HG03460 (cell line): ENCODE results near the gene ARHGEF16.

Source experiments
- ATAC-seq: cut with Tn5 transposase; IDR thresholded peaks from one replicate; pipeline ENCODE4 v1.9.1; 2021; ENCODE audit not compliant: unreplicated experiment

The ARHGEF16 gene

GRCh38 chr1:3455670-3456448 lies 1.4 kb downstream of the ARHGEF16 start:
- no peak for ATAC-seq

- ATAC-seq, result no peak
Measured at GRCh38 chr1:3456449-3456963, 2.0 kb downstream of the ARHGEF16 start.

- no peak for ATAC-seq
Measured at GRCh38 chr1:3456964-3457909, 2.8 kb downstream of the ARHGEF16 start.

- ATAC-seq, result no peak
Measured at GRCh38 chr1:3457910-3458883, 3.7 kb downstream of the ARHGEF16 start.

GRCh38 chr1:3459051-3459908 lies 4.8 kb downstream of the ARHGEF16 start:
- ATAC-seq, result no peak

- no peak for ATAC-seq
Measured at GRCh38 chr1:3459940-3460671, 5.6 kb downstream of the ARHGEF16 start.

- no peak for ATAC-seq
Measured at GRCh38 chr1:3460672-3461131, 6.2 kb downstream of the ARHGEF16 start.

GRCh38 chr1:3461238-3461933 lies 6.9 kb downstream of the ARHGEF16 start:
- ATAC-seq, result no peak

- no peak for ATAC-seq
Measured at GRCh38 chr1:3461934-3462275, 7.4 kb downstream of the ARHGEF16 start.

- no peak for ATAC-seq
Measured at GRCh38 chr1:3462356-3463012, 8.0 kb downstream of the ARHGEF16 start.

GRCh38 chr1:3463013-3463385 lies 8.5 kb downstream of the ARHGEF16 start:
- no peak for ATAC-seq

GRCh38 chr1:3463408-3463863 lies 9.0 kb downstream of the ARHGEF16 start:
- no peak for ATAC-seq

- no peak for ATAC-seq
Measured at GRCh38 chr1:3463891-3464648, 9.6 kb downstream of the ARHGEF16 start.

GRCh38 chr1:3464649-3465025 lies 10.2 kb downstream of the ARHGEF16 start:
- ATAC-seq, result no peak

- no peak for ATAC-seq
Measured at GRCh38 chr1:3465091-3465934, 10.8 kb downstream of the ARHGEF16 start.

- no peak for ATAC-seq
Measured at GRCh38 chr1:3465935-3466321, 11.5 kb downstream of the ARHGEF16 start.
